ENCODE measurements around the gene LOXL3. TPM values are rescaled to one million over a fixed set of nuclear protein-coding genes. Genes with fewer than 3 reads are reported as not detected.

LOXL3 gene
- total RNA-seq, 4 donors from 2014 or later, result 5.0 to 16.2 (median 13.5) TPM

GRCh38 chr2:74497777-74498499 is 55.8 kb downstream of the LOXL3 start:
- Histone ChIP-seq H3K27ac (no peak overlapping the region), H3K4me3 (peak overlapping the region; percentile 5 to 43 (median 26)), H3K36me3 (peaks cover 0 to 18% (median 4%) of the 10 kb centered on the region in 3 donors), H3K4me1 (peaks cover 0 to 43% (median 23%) of the 10 kb centered on the region in 4 donors), H3K27me3 (peaks cover 0 to 56% of the 10 kb centered on the region in 2 donors), H3K9me3 (no peaks in the 10 kb centered on the region)
- no peak for TF ChIP-seq POLR2A (IDR thresholded peaks at IDR 0.05)
- TF ChIP-seq CTCF (IDR thresholded peaks at IDR 0.05), result no peak
- TF ChIP-seq EP300 (IDR thresholded peaks at IDR 0.05), result no peak
- 2 to 4% methylated on average over 28 to 61 of the region's 61 CpGs for WGBS, 2 donors
- no peak for DNase-seq (ENCODE audit: low spot score in 2 of 2)

GRCh38 chr2:74496997-74497776 is 56.6 kb downstream of the LOXL3 start:
- DNase-seq (ENCODE audit: low spot score in 2 of 2), result no peak
- 44 to 47% methylated on average over 19 of the region's 19 CpGs for WGBS, 2 donors
- H3K4me3 ChIP-seq, result peak overlapping the region in 2 of 4 donors; percentile 18 to 43

GRCh38 chr2:74495440-74495839 is 58.3 kb downstream of the LOXL3 start:
- WGBS, 2 donors, result 80 to 85% methylated on average over 1 of the region's 1 CpG
- Histone ChIP-seq H3K4me3 (no peak overlapping the region), H3K36me3 (peaks cover 0 to 43% (median 21%) of the 10 kb centered on the region in 3 donors), H3K9me3 (no peaks in the 10 kb centered on the region), H3K4me1 (peaks cover 0 to 27% (median 23%) of the 10 kb centered on the region in 4 donors), H3K27me3 (peaks cover 0 to 37% of the 10 kb centered on the region in 2 donors), H3K27ac (no peak overlapping the region)
- no peak for DNase-seq (ENCODE audit: low spot score in 2 of 2)
- no peak for TF ChIP-seq POLR2A (IDR thresholded peaks at IDR 0.05)
- no peak for TF ChIP-seq CTCF (IDR thresholded peaks at IDR 0.05)
- TF ChIP-seq EP300 (IDR thresholded peaks at IDR 0.05), result no peak

More at GRCh38 chr2:74496997-74497776, 56.6 kb downstream of the LOXL3 start:
- TF ChIP-seq CTCF (IDR thresholded peaks at IDR 0.05) (no peak), POLR2A (IDR thresholded peaks at IDR 0.05) (no peak), EP300 (IDR thresholded peaks at IDR 0.05) (no peak)
- Histone ChIP-seq H3K36me3 (peaks cover 0 to 25% (median 12%) of the 10 kb centered on the region in 3 donors), H3K4me1 (peaks cover 0 to 35% (median 23%) of the 10 kb centered on the region in 4 donors), H3K27me3 (peaks cover 0 to 53% of the 10 kb centered on the region in 2 donors), H3K9me3 (no peaks in the 10 kb centered on the region), H3K27ac (no peak overlapping the region)

GRCh38 chr2:74493546-74493945 is 60.2 kb downstream of the LOXL3 start:
- Histone ChIP-seq H3K4me3 (no peak overlapping the region), H3K27ac (no peak overlapping the region), H3K36me3 (peaks cover 0 to 62% (median 21%) of the 10 kb centered on the region in 3 donors), H3K9me3 (no peaks in the 10 kb centered on the region), H3K27me3 (peaks cover 0 to 18% of the 10 kb centered on the region in 2 donors), H3K4me1 (peaks cover 0 to 13% (median 10%) of the 10 kb centered on the region in 4 donors)
- no peak for DNase-seq (ENCODE audit: low spot score in 2 of 2)
- TF ChIP-seq POLR2A (IDR thresholded peaks at IDR 0.05) (no peak), CTCF (IDR thresholded peaks at IDR 0.05) (no peak), EP300 (IDR thresholded peaks at IDR 0.05) (no peak)
- WGBS, 2 donors, result 84 to 98% methylated on average over 3 of the region's 3 CpGs

Measured in tibial nerve (tissue), 4 donors.